Measurements from ENCODE around the gene INPP5A.

DNA sequence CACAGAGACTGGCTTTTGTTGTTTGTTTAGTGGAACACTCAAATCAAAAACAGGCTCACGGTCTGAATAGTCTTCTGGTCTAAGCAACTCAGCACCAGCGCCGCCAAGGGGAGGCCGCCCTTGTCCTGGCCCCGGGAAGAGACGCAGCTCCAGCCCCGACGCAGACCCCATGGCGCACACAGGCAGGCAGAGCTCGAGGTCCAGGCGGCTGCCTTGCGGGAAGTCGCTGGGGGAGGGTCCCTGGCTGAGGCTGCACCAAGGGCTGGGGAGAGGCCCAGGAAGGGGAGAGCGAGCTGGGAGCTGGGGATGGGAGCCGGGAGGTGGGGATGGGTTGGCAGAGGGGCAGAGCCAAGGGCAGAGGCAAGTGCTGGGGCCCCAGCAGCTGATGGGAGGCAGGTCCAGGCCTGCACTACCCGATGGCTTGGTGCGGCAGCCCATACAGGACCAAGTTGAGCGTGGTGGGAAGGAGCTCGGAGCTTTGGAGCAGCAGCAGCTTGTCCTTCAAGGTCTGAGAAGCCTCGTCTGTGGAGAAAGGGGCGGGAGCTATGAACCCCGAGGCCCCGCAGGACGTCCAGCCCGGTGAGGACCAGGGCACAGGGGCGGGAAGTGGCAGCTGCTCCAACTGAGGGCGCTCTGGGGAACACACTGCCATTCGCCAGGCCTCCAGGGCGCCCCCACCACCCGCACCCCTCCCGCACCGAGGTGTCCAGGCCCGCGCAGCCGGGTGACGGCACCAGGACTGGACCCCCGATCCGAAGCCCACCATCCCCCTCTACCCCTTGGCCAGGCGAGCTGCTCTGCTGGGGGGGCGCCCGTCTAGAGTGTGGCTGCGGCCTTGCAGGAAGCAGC lies 271.0 kb downstream of the INPP5A start:
- TF ChIP-seq MAZ (CRISPR knock-in tag; conservative IDR thresholded peaks at IDR 0.05 in 1 of 2, IDR thresholded peaks at IDR 0.05 in 1 of 2) = no peak
- TF ChIP-seq HDAC6 (IDR thresholded peaks at IDR 0.05; ENCODE audit: low read depth, low read length) = no peak
- no peak for TF ChIP-seq ZNF232 (CRISPR knock-in tag; IDR thresholded peaks at IDR 0.05)
- no peak for TF ChIP-seq CTCF (IDR thresholded peaks at IDR 0.05 in 2 of 3, conservative IDR thresholded peaks at IDR 0.05 in 1 of 3; ENCODE audit: insufficient read depth in 2 of 3, low read depth in 1 of 3, low read length in 3 of 3)
- TF ChIP-seq ZNF133 (CRISPR knock-in tag; IDR thresholded peaks at IDR 0.05) = no peak

All from K562 (cell line).